GM12878 (cell line): ENCODE results near the gene GPR173.

Source experiments
- BCL11A ChIP-seq: IDR thresholded peaks from 2 replicates; pipeline ENCODE4 v1.6.1; 2011; ENCODE audit warnings: low read depth, low read length
- E2F4 ChIP-seq: IDR thresholded peaks from 2 replicates; pipeline ENCODE4 v1.6.1; 2012; ENCODE audit warnings: low read depth, low read length, improper control_type of control experiment
- JUNB ChIP-seq: IDR thresholded peaks from 2 replicates; pipeline ENCODE4 v1.6.1; 2016; ENCODE audit warnings: antibody characterized with exemption, mild to moderate bottlenecking
- PAX5 ChIP-seq: IDR thresholded peaks from 2 replicates; pipeline ENCODE4 v1.6.1; 2011; ENCODE audit warnings: low read depth, low read length, borderline replicate concordance
- PML ChIP-seq: IDR thresholded peaks from 2 replicates; pipeline ENCODE4 v1.6.1; 2012; ENCODE audit warnings: low read length, inconsistent platforms
- POLR2AphosphoS5 ChIP-seq: IDR thresholded peaks from 2 replicates; pipeline ENCODE4 v1.6.1; 2011; ENCODE audit warnings: mild to moderate bottlenecking, low read length, inconsistent platforms
- POU2F2 ChIP-seq: IDR thresholded peaks from 3 replicates; pipeline ENCODE4 v1.6.1; 2011; ENCODE audit warnings: low read depth, mild to moderate bottlenecking, low read length, borderline replicate concordance
- REST ChIP-seq: IDR thresholded peaks from 2 replicates; pipeline ENCODE4 v1.6.1; 2012; ENCODE audit warnings: mild to moderate bottlenecking, low read depth, low read length
- SKIL ChIP-seq: fragments of 450-650 bp; IDR thresholded peaks from 2 replicates; pipeline ENCODE4 v1.6.1; 2017; ENCODE audit warnings: mild to moderate bottlenecking, low read depth, inconsistent platforms; ENCODE audit not compliant: poor library complexity, severe bottlenecking
- WRNIP1 ChIP-seq: IDR thresholded peaks from 2 replicates; pipeline ENCODE4 v1.6.1; 2011; ENCODE audit warnings: low read depth, low read length, improper control_type of control experiment, borderline replicate concordance

GRCh38 chrX:53018627-53019026 is 30.0 kb upstream of the GPR173 start:
- TF ChIP-seq POLR2AphosphoS5 (no peak), BCL11A (no peak), WRNIP1 (no peak), SKIL (no peak), E2F4 (no peak), PAX5 (no peak), REST (no peak), POU2F2 (no peak), JUNB (no peak), PML (no peak)
